SK-N-SH (cell line): ENCODE data around the gene VOPP1. TPM values are rescaled to one million over a fixed set of nuclear protein-coding genes. Genes with fewer than 3 reads are reported as not detected.

Experiments
- CTCF ChIA-PET: fragments of 300-600, 350-600 bp; formaldehyde crosslinking; extraction: SDS; loops from one replicate; lab custom pipeline; 2021; lab: Yijun Ruan, JAX
- POLR2A ChIA-PET: fragments of 350-600 bp; sonication (Branson Sonifier 250); formaldehyde crosslinking; extraction: SDS; loops from one replicate; lab custom pipeline; 2020; ENCODE audit warnings: antibody characterized with exemption, inconsistent platforms; lab: Yijun Ruan, JAX
- DNase-seq: peaks from one replicate; pipeline ENCODE4 v3.0.0; 2012
- H2AFZ ChIP-seq: fragments of 200-600 bp; sonication (generic); 2 replicates; pipeline ENCODE4 v1.8.1; 2016; ENCODE audit warnings: antibody characterized with exemption, mild to moderate bottlenecking, low read depth
- H3F3A ChIP-seq: fragments of 200-600 bp; sonication (generic); replicated peaks from 2 replicates; pipeline ENCODE3; 2016; ENCODE audit warnings: antibody characterized with exemption, mild to moderate bottlenecking; ENCODE audit not compliant: insufficient read depth
- H3K27ac ChIP-seq, 2 experiments: fragments of 200-500 bp in 1 of 2; fragments of 200-600 bp in 1 of 2; sonication (Bioruptor generic) in 1 of 2; sonication (generic), shearing (Covaris generic) in 1 of 2; 2 replicates each; pipeline versions ENCODE4 v1.5.1 to v1.6.1; 2014 to 2016; ENCODE audit warnings: low read depth in 2 of 2, inconsistent platforms in 1 of 2, low read length in 1 of 2, mild to moderate bottlenecking in 1 of 2, mixed read lengths in 1 of 2
- H3K27me3 ChIP-seq: fragments of 200-600 bp; sonication (generic), shearing (Covaris generic); 2 replicates; pipeline ENCODE4 v1.6.1; 2016; ENCODE audit warnings: mixed run types; ENCODE audit not compliant: insufficient read depth
- H3K36me3 ChIP-seq, 2 experiments: fragments of 200-500 bp in 1 of 2; fragments of 200-600 bp in 1 of 2; sonication (Bioruptor generic) in 1 of 2; sonication (generic) in 1 of 2; replicated peaks in 1 of 2; 2 replicates each; pipeline versions ENCODE3 to v1.5.1; 2014 to 2016; ENCODE audit warnings: low read length in 1 of 2, mild to moderate bottlenecking in 1 of 2; ENCODE audit not compliant: insufficient read depth in 2 of 2, control insufficient read depth in 1 of 2
- H3K4me1 ChIP-seq, 2 experiments: fragments of 200-500 bp in 1 of 2; fragments of 200-600 bp in 1 of 2; sonication (Bioruptor generic) in 1 of 2; sonication (generic), shearing (Covaris generic) in 1 of 2; 2 replicates each; pipeline versions ENCODE4 v1.5.1 to v1.6.1; 2014 to 2016; ENCODE audit warnings: low read depth in 1 of 2, low read length in 1 of 2, mixed run types in 1 of 2; ENCODE audit not compliant: insufficient read depth in 2 of 2, control insufficient read depth in 1 of 2
- H3K4me2 ChIP-seq: fragments of 200-600 bp; sonication (generic), shearing (Covaris generic); 2 replicates; pipeline ENCODE4 v1.6.1; 2017; ENCODE audit warnings: mixed run types
- H3K4me3 ChIP-seq, 2 experiments: fragments of 200-500 bp in 1 of 2; fragments of 200-600 bp in 1 of 2; sonication (Bioruptor generic) in 1 of 2; sonication (generic), shearing (Covaris generic) in 1 of 2; 2 replicates each; pipeline versions ENCODE4 v1.5.1 to v1.8.1; 2014 to 2016; ENCODE audit warnings: low read depth in 2 of 2, inconsistent platforms in 1 of 2, low read length in 1 of 2, mild to moderate bottlenecking in 1 of 2, mixed read lengths in 1 of 2, moderate library complexity in 1 of 2
- H3K79me2 ChIP-seq: fragments of 200-600 bp; sonication (generic); 2 replicates; pipeline ENCODE4 v1.8.1; 2017; ENCODE audit warnings: mild to moderate bottlenecking; ENCODE audit not compliant: insufficient read depth
- H3K9ac ChIP-seq: fragments of 200-600 bp; sonication (generic); 2 replicates; pipeline ENCODE4 v1.6.1; 2017; ENCODE audit warnings: mixed run types
- H3K9me2 ChIP-seq: fragments of 200-600 bp; sonication (generic); 2 replicates; pipeline ENCODE4 v1.6.1; 2017; ENCODE audit warnings: mixed run types
- H3K9me3 ChIP-seq: fragments of 200-600 bp; sonication (generic); 2 replicates; pipeline ENCODE4 v1.6.1; 2017; ENCODE audit warnings: mixed run types, mild to moderate bottlenecking, moderate library complexity
- H4K20me1 ChIP-seq: fragments of 200-600 bp; sonication (generic); 2 replicates; pipeline ENCODE4 v1.6.1; 2017; ENCODE audit warnings: mild to moderate bottlenecking, mixed run types; ENCODE audit not compliant: insufficient read depth
- FOSL2 ChIP-seq: IDR thresholded peaks from 2 replicates; pipeline ENCODE4 v1.4.0; 2012; ENCODE audit warnings: low read depth, mild to moderate bottlenecking, moderate library complexity, borderline replicate concordance
- GABPA ChIP-seq: IDR thresholded peaks from 2 replicates; pipeline ENCODE4 v1.4.0; 2012; ENCODE audit warnings: low read depth, mild to moderate bottlenecking
- GATA2 ChIP-seq: sonication (generic); formaldehyde crosslinking; IDR thresholded peaks from 2 replicates; pipeline ENCODE4 v1.5.0; 2020; ENCODE audit warnings: mild to moderate bottlenecking, missing genetic modification reagents
- JUND ChIP-seq: IDR thresholded peaks from 2 replicates; pipeline ENCODE4 v1.4.0; 2012
- MXI1 ChIP-seq: IDR thresholded peaks from 2 replicates; pipeline ENCODE4 v1.6.1; 2012; ENCODE audit warnings: mild to moderate bottlenecking, low read depth, low read length, improper control_type of control experiment
- NFIC ChIP-seq: IDR thresholded peaks from 2 replicates; pipeline ENCODE4 v1.4.0; 2012; ENCODE audit warnings: borderline replicate concordance
- POLR2AphosphoS5 ChIP-seq: IDR thresholded peaks from 2 replicates; pipeline ENCODE4 v1.6.1; 2012; ENCODE audit warnings: low read depth, low read length
- SMC3 ChIP-seq: IDR thresholded peaks from 2 replicates; pipeline ENCODE4 v1.6.1; 2012; ENCODE audit warnings: low read depth, low read length, improper control_type of control experiment
- TEAD4 ChIP-seq: IDR thresholded peaks from 2 replicates; pipeline ENCODE4 v1.4.0; 2012; ENCODE audit warnings: mild to moderate bottlenecking, borderline replicate concordance; ENCODE audit not compliant: insufficient read depth
- YY1 ChIP-seq: IDR thresholded peaks from 2 replicates; pipeline ENCODE4 v1.4.0; 2012; ENCODE audit warnings: low read depth, mild to moderate bottlenecking
- WGBS: methylation state at CpG from one replicate; pipeline ENCODE4 v1.1.6; 2017; ENCODE audit warnings: low lambda C conversion rate; 5-methylcytosine and 5-hydroxymethylcytosine counted together
- polyA plus RNA-seq, 3 experiments: library from polyadenylated mRNA; depleted of rRNA; stranded (reverse); fragments of >200 nt; gene quantifications; 2 replicates each; pipeline ENCODE4 v1.2.3, GENCODE V29; 2012
- TF ChIP-seq, protein P1 (sequence below): IDR thresholded peaks from 2 replicates; pipeline ENCODE4 v1.6.1; 2012; ENCODE audit warnings: mild to moderate bottlenecking, low read depth, low read length, moderate library complexity
- TF ChIP-seq, protein P2 (sequence below): fragments of 150-350 bp; IDR thresholded peaks from 2 replicates; pipeline ENCODE4 v1.6.1; 2016; ENCODE audit warnings: mild to moderate bottlenecking, low read depth, low read length
- TF ChIP-seq, protein P3 (sequence below): fragments of 150-350 bp; IDR thresholded peaks from 2 replicates; pipeline ENCODE4 v1.6.1; 2017; ENCODE audit warnings: antibody characterized with exemption, low read length, low read depth, borderline replicate concordance
- TF ChIP-seq, protein P4 (sequence below): IDR thresholded peaks from 2 replicates; pipeline ENCODE4 v1.4.0; 2012; ENCODE audit warnings: low read depth, borderline replicate concordance
- TF ChIP-seq, protein P5 (sequence below): IDR thresholded peaks from 2 replicates; pipeline ENCODE4 v1.4.0; 2012; ENCODE audit warnings: low read depth
- TF ChIP-seq, protein P6 (sequence below): IDR thresholded peaks from 2 replicates; pipeline ENCODE4; 2012
- TF ChIP-seq, protein P7 (sequence below): fragments of 200-600 bp; sonication (generic); IDR thresholded peaks from 2 replicates; pipeline ENCODE4 v1.6.1; 2017; ENCODE audit warnings: antibody characterized with exemption, mild to moderate bottlenecking, moderate library complexity

VOPP1 gene
- polyA plus RNA-seq, 1 of the 3 experiments (the other 2 are of a cell fraction): 69.5 TPM

DNA sequence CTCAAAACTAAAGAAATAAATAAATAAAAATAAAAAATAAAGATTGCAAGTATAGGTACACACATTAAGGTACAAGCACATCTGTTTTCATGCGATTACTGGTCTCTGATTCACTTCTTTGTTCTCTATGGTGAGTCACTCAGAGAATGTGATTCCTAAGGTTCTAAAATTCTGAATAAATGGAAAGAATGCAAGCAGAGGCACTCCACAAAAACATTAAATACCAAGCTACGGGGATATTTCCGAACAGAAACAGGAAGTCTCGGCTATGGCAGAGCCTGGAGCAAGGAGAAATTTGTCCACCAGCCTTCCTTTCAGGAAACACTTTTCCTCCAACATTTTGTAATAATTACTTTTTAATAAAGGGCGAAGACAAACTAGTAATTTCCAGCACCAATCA, 1.4 kb downstream of the VOPP1 start (continued):
- TF ChIP-seq, protein P1, sequence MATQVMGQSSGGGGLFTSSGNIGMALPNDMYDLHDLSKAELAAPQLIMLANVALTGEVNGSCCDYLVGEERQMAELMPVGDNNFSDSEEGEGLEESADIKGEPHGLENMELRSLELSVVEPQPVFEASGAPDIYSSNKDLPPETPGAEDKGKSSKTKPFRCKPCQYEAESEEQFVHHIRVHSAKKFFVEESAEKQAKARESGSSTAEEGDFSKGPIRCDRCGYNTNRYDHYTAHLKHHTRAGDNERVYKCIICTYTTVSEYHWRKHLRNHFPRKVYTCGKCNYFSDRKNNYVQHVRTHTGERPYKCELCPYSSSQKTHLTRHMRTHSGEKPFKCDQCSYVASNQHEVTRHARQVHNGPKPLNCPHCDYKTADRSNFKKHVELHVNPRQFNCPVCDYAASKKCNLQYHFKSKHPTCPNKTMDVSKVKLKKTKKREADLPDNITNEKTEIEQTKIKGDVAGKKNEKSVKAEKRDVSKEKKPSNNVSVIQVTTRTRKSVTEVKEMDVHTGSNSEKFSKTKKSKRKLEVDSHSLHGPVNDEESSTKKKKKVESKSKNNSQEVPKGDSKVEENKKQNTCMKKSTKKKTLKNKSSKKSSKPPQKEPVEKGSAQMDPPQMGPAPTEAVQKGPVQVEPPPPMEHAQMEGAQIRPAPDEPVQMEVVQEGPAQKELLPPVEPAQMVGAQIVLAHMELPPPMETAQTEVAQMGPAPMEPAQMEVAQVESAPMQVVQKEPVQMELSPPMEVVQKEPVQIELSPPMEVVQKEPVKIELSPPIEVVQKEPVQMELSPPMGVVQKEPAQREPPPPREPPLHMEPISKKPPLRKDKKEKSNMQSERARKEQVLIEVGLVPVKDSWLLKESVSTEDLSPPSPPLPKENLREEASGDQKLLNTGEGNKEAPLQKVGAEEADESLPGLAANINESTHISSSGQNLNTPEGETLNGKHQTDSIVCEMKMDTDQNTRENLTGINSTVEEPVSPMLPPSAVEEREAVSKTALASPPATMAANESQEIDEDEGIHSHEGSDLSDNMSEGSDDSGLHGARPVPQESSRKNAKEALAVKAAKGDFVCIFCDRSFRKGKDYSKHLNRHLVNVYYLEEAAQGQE: no peak
- TF ChIP-seq YY1: peak; percentile 61; the same call in 1 of the 2 replicates
- peak; percentile 90 for TF ChIP-seq JUND
- TF ChIP-seq MXI1: no peak
- peak; percentile 96 for TF ChIP-seq FOSL2
- no peak for TF ChIP-seq SMC3
- TF ChIP-seq, protein P2, sequence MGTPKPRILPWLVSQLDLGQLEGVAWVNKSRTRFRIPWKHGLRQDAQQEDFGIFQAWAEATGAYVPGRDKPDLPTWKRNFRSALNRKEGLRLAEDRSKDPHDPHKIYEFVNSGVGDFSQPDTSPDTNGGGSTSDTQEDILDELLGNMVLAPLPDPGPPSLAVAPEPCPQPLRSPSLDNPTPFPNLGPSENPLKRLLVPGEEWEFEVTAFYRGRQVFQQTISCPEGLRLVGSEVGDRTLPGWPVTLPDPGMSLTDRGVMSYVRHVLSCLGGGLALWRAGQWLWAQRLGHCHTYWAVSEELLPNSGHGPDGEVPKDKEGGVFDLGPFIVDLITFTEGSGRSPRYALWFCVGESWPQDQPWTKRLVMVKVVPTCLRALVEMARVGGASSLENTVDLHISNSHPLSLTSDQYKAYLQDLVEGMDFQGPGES: no peak
- TF ChIP-seq, protein P3, sequence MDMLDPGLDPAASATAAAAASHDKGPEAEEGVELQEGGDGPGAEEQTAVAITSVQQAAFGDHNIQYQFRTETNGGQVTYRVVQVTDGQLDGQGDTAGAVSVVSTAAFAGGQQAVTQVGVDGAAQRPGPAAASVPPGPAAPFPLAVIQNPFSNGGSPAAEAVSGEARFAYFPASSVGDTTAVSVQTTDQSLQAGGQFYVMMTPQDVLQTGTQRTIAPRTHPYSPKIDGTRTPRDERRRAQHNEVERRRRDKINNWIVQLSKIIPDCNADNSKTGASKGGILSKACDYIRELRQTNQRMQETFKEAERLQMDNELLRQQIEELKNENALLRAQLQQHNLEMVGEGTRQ: no peak

DNA sequence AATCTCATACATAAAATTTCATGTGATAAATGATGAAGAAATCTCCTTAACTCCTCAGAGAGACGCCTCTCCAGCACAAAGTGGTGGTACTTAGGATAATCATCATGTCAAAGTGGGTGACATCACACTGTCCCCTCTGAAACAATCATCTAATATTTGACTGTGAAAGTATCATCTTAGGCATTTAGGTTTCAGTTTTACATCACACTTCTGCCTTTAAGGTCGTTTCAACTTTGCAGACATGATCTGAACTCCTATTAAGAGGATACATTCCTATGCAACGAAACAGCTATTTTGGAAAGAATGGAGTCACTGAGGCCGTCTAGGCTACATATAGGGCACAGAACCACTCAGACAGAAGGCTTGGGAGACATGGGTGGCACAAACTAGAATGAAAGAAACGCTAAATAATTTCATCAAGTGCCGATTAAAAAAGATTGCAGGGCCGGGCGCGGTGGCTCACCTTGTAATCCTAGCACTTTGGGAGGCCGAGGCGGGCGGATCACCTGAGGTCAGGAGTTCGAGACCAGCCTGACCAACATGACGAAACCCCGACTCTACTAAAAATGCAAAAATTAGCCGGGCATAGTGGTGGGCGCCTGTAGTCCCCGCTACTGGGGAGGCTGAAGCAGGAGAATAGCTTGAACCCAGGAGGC, 2.0 kb downstream of the VOPP1 start:
- ChIA-PET POLR2A (interaction anchor here (0.6 kb wide), 1 partner anchor 15 kb away, joined by 3 read pairs; no protein-coding TSS in a partner anchor), CTCF (interaction anchor here (0.7 to 4.7 kb wide), 5 partner anchors 23 to 138 kb away, joined by 3 to 30 read pairs (median 3); no protein-coding TSS in a partner anchor)
- Histone ChIP-seq H3F3A (peaks cover 38% of the 10 kb centered on the region), H3K27ac (peak overlapping the region in 1 of 2 experiments; percentile 91; a peak in 2 of 4 replicates), H3K9me3 (no peaks in the 10 kb centered on the region), H3K36me3 (peaks cover 0 to under 1% of the 10 kb centered on the region in 2 experiments), H2AFZ (no peak overlapping the region), H3K9me2 (no peaks in the 10 kb centered on the region), H3K27me3 (no peaks in the 10 kb centered on the region), H3K4me2 (peak overlapping the region; percentile 75), H3K4me1 (peaks cover 35 to 51% of the 10 kb centered on the region in 2 experiments), H4K20me1 (peaks cover 46% of the 10 kb centered on the region), H3K4me3 (peak overlapping the region; percentile 77 to 84; a peak in 3 of 4 replicates), H3K9ac (peak overlapping the region; percentile 78; the same call in 1 of the 2 replicates), H3K79me2 (peaks cover 77% of the 10 kb centered on the region)
- no peak for DNase-seq
- 78% methylated on average over 18 of the region's 18 CpGs for WGBS
- TF ChIP-seq NFIC (no peak), TEAD4 (no peak), GABPA (no peak), GATA2 (CRISPR knock-in tag) (no peak), SMC3 (no peak), POLR2AphosphoS5 (no peak)
- TF ChIP-seq, protein P4, sequence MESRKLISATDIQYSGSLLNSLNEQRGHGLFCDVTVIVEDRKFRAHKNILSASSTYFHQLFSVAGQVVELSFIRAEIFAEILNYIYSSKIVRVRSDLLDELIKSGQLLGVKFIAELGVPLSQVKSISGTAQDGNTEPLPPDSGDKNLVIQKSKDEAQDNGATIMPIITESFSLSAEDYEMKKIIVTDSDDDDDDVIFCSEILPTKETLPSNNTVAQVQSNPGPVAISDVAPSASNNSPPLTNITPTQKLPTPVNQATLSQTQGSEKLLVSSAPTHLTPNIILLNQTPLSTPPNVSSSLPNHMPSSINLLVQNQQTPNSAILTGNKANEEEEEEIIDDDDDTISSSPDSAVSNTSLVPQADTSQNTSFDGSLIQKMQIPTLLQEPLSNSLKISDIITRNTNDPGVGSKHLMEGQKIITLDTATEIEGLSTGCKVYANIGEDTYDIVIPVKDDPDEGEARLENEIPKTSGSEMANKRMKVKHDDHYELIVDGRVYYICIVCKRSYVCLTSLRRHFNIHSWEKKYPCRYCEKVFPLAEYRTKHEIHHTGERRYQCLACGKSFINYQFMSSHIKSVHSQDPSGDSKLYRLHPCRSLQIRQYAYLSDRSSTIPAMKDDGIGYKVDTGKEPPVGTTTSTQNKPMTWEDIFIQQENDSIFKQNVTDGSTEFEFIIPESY: no peak
- TF ChIP-seq, protein P5, sequence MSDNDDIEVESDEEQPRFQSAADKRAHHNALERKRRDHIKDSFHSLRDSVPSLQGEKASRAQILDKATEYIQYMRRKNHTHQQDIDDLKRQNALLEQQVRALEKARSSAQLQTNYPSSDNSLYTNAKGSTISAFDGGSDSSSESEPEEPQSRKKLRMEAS: no peak
- TF ChIP-seq, protein P6, sequence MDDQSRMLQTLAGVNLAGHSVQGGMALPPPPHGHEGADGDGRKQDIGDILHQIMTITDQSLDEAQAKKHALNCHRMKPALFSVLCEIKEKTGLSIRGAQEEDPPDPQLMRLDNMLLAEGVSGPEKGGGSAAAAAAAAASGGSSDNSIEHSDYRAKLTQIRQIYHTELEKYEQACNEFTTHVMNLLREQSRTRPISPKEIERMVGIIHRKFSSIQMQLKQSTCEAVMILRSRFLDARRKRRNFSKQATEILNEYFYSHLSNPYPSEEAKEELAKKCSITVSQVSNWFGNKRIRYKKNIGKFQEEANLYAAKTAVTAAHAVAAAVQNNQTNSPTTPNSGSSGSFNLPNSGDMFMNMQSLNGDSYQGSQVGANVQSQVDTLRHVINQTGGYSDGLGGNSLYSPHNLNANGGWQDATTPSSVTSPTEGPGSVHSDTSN: no peak
- TF ChIP-seq, protein P7, sequence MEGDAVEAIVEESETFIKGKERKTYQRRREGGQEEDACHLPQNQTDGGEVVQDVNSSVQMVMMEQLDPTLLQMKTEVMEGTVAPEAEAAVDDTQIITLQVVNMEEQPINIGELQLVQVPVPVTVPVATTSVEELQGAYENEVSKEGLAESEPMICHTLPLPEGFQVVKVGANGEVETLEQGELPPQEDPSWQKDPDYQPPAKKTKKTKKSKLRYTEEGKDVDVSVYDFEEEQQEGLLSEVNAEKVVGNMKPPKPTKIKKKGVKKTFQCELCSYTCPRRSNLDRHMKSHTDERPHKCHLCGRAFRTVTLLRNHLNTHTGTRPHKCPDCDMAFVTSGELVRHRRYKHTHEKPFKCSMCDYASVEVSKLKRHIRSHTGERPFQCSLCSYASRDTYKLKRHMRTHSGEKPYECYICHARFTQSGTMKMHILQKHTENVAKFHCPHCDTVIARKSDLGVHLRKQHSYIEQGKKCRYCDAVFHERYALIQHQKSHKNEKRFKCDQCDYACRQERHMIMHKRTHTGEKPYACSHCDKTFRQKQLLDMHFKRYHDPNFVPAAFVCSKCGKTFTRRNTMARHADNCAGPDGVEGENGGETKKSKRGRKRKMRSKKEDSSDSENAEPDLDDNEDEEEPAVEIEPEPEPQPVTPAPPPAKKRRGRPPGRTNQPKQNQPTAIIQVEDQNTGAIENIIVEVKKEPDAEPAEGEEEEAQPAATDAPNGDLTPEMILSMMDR: no peak
